CD4-positive, alpha-beta T cell (primary cell): ENCODE results near the gene AMZ1. TPM values are rescaled to one million over a fixed set of nuclear protein-coding genes. Genes with fewer than 3 reads are reported as not detected.

Experiments used
- ATAC-seq: fragments of 200-7000 bp; cut with Tn5 transposase; one replicate; pipeline ENCODE4 v1.10.0; 2022; ENCODE audit warnings: mild to moderate bottlenecking; ENCODE audit not compliant: poor library complexity
- CTCF ChIA-PET: fragments of 350-600 bp; sonication (Branson Sonifier 250); formaldehyde crosslinking; loops from one replicate; lab custom pipeline; 2021; ENCODE audit warnings: antibody characterized with exemption, inconsistent platforms; lab: Charles Lee
- POLR2A ChIA-PET: fragments of 350-600 bp; sonication (Branson Sonifier 250); formaldehyde crosslinking; loops from one replicate; lab custom pipeline; 2021; ENCODE audit warnings: antibody characterized with exemption, inconsistent platforms; lab: Charles Lee
- DNase-seq, 14 experiments: peaks; one replicate each; pipeline ENCODE4 v3.0.0-alpha.2; 2013 to 2020; ENCODE audit warnings: mixed read lengths in 2 of 14
- H3K27ac ChIP-seq, 2 donors: one replicate each; pipeline versions ENCODE4 v1.5.1 to v1.7.0; 2013; ENCODE audit warnings: low read length in 2 of 2, low read depth in 1 of 2, mild to moderate bottlenecking in 1 of 2
- H3K27me3 ChIP-seq, 2 experiments: 1 replicate in 1 of 2; 2 replicates in 1 of 2; pipeline versions ENCODE4 v1.6.1 to v1.7.0; 2013; ENCODE audit warnings: low read length in 2 of 2, control low read depth in 1 of 2, mild to moderate bottlenecking in 1 of 2, moderate library complexity in 1 of 2; ENCODE audit not compliant: insufficient read depth in 2 of 2, control insufficient read depth in 1 of 2
- H3K36me3 ChIP-seq: one replicate; pipeline ENCODE4 v1.6.1; 2013; ENCODE audit warnings: low read length, control low read depth; ENCODE audit not compliant: insufficient read depth
- H3K4me1 ChIP-seq: one replicate; pipeline ENCODE4 v1.6.1; 2013; ENCODE audit warnings: low read length, control low read depth; ENCODE audit not compliant: insufficient read depth
- H3K4me3 ChIP-seq: one replicate; pipeline ENCODE4 v1.5.1; 2013; ENCODE audit warnings: mild to moderate bottlenecking, low read length, moderate library complexity
- H3K9me3 ChIP-seq, 2 experiments: 1 replicate in 1 of 2; 2 replicates in 1 of 2; pipeline versions ENCODE4 v1.6.1 to v1.7.0; 2013; ENCODE audit warnings: low read length in 2 of 2, mild to moderate bottlenecking in 2 of 2, control low read depth in 1 of 2, moderate library complexity in 1 of 2; ENCODE audit not compliant: control insufficient read depth in 1 of 2, insufficient read depth in 1 of 2
- H3K27ac Mint-ChIP-seq: one replicate; pipeline ENCODE4 v1.8.0; 2020; ENCODE audit warnings: mixed read lengths
- H3K27me3 Mint-ChIP-seq: one replicate; pipeline ENCODE4 v1.8.0; 2021; ENCODE audit warnings: mixed read lengths
- H3K36me3 Mint-ChIP-seq: one replicate; pipeline ENCODE4 v1.8.0; 2021; ENCODE audit warnings: low read depth, mixed read lengths
- H3K4me1 Mint-ChIP-seq: one replicate; pipeline ENCODE4 v1.8.0; 2021; ENCODE audit warnings: low read depth, mixed read lengths
- H3K4me3 Mint-ChIP-seq: one replicate; pipeline ENCODE4 v1.8.0; 2020; ENCODE audit warnings: mild to moderate bottlenecking, mixed read lengths
- H3K9me3 Mint-ChIP-seq: one replicate; pipeline ENCODE4 v1.8.0; 2020; ENCODE audit warnings: mixed read lengths
- CTCF ChIP-seq: fragments of 200-600 bp; IDR thresholded peaks from one replicate; pipeline ENCODE4 v1.8.0; 2022; ENCODE audit warnings: antibody characterized with exemption, mild to moderate bottlenecking
- intact Hi-C, 2 experiments: fragments of 100-400 bp; cut with DNase I in 1 of 2; cut with micrococcal nuclease in 1 of 2; formaldehyde crosslinking; loops; one replicate each; pipeline versions ENCODE4 v1.15.1 to v1.9.0; 2023 to 2025; cut with DNase I, micrococcal nuclease
- total RNA-seq, 174 experiments: library from RNA in 2 of 174; stranded (reverse) in 2 of 174; gene quantifications; one replicate each; pipeline ENCODE4 v1.2.3 and lab custom pipeline; 2021 to 2026

The AMZ1 gene
- total RNA-seq, 2 experiments from 2014 or later = 0.25 to 0.36 TPM

GRCh38 chr7:2708041-2708440 lies 20.0 kb downstream of the AMZ1 start:
- Mint-ChIP-seq H3K36me3 (no peaks in the 10 kb centered on the region), H3K27me3 (no peaks in the 10 kb centered on the region), H3K4me3 (no peak overlapping the region), H3K27ac (no peak overlapping the region), H3K4me1 (peaks cover 21% of the 10 kb centered on the region), H3K9me3 (no peaks in the 10 kb centered on the region)
- Histone ChIP-seq H3K9me3 (no peaks in the 10 kb centered on the region), H3K27ac (no peak overlapping the region), H3K4me3 (no peak overlapping the region), H3K27me3 (no peaks in the 10 kb centered on the region), H3K4me1 (peaks cover 40% of the 10 kb centered on the region), H3K36me3 (no peaks in the 10 kb centered on the region)
- TF ChIP-seq CTCF = no peak
- intact Hi-C loops = no loop called here
- POLR2A ChIA-PET = interaction anchor here (0.6 kb wide), 1 partner anchor 135 kb away, joined by 5 read pairs; no protein-coding TSS in a partner anchor
- CTCF ChIA-PET = interaction anchor here (1.2 to 4.2 kb wide), 2 partner anchors 11 to 37 kb away, joined by 6 to 47 read pairs; no protein-coding TSS in a partner anchor
- ATAC-seq (no peak), DNase-seq (no peak)

GRCh38 chr7:2708547-2709310 lies 20.7 kb downstream of the AMZ1 start:
- no peaks in the 10 kb centered on the region for H3K27me3 Mint-ChIP-seq
- POLR2A ChIA-PET = interaction anchor here (0.6 to 3.7 kb wide), 3 partner anchors 10 to 384 kb away, joined by 3 to 29 read pairs (median 12); no protein-coding TSS in a partner anchor
- H3K36me3 ChIP-seq = no peaks in the 10 kb centered on the region
- no peak for ATAC-seq
- H3K9me3 ChIP-seq = no peaks in the 10 kb centered on the region
- no peak for DNase-seq
- no peak for TF ChIP-seq CTCF
- intact Hi-C loops = loop anchor here (1.0 kb wide), 3 partner anchors 37 to 257 kb away; no protein-coding TSS in a partner anchor
- CTCF ChIA-PET = interaction anchor here (0.7 to 4.2 kb wide), 12 partner anchors 10 to 257 kb away, joined by 3 to 47 read pairs (median 4); no protein-coding TSS in a partner anchor
- H3K4me1 ChIP-seq = peaks cover 45% of the 10 kb centered on the region
- no peak overlapping the region for H3K27ac ChIP-seq
- no peak overlapping the region for H3K4me3 Mint-ChIP-seq
- H3K4me3 ChIP-seq = no peak overlapping the region
- peaks cover 25% of the 10 kb centered on the region for H3K4me1 Mint-ChIP-seq
- no peaks in the 10 kb centered on the region for H3K36me3 Mint-ChIP-seq
- no peaks in the 10 kb centered on the region for H3K9me3 Mint-ChIP-seq
- H3K27me3 ChIP-seq = no peaks in the 10 kb centered on the region
- no peak overlapping the region for H3K27ac Mint-ChIP-seq

- H3K4me1 ChIP-seq = peaks cover 49% of the 10 kb centered on the region
- no peaks in the 10 kb centered on the region for H3K36me3 Mint-ChIP-seq
- peak overlapping the region; percentile 74 for H3K4me3 Mint-ChIP-seq
- ATAC-seq (peak; percentile 79), DNase-seq (peak; percentile 61 to 88 (median 77))
- peak; percentile 92 for TF ChIP-seq CTCF
- peak overlapping the region; percentile 48 for H3K4me3 ChIP-seq
- ChIA-PET POLR2A (interaction anchor here (0.6 to 3.7 kb wide), 7 partner anchors 9 to 383 kb away, joined by 3 to 29 read pairs (median 6); no protein-coding TSS in a partner anchor), CTCF (interaction anchor here (0.6 to 4.2 kb wide), 20 partner anchors 9 to 1407 kb away, joined by 3 to 47 read pairs (median 4); no protein-coding TSS in a partner anchor)
- intact Hi-C loops = loop anchor here (1.0 to 10.0 kb wide), 4 partner anchors 38 to 258 kb away; no protein-coding TSS in a partner anchor
- H3K9me3 ChIP-seq = no peaks in the 10 kb centered on the region
- no peaks in the 10 kb centered on the region for H3K9me3 Mint-ChIP-seq
- peak overlapping the region; percentile 82 for H3K27ac Mint-ChIP-seq
- H3K36me3 ChIP-seq = no peaks in the 10 kb centered on the region
- H3K27me3 ChIP-seq = no peaks in the 10 kb centered on the region
- peak overlapping the region in 1 of 2 donors; percentile 9 for H3K27ac ChIP-seq
- peaks cover 33% of the 10 kb centered on the region for H3K4me1 Mint-ChIP-seq
- no peaks in the 10 kb centered on the region for H3K27me3 Mint-ChIP-seq
Observed at GRCh38 chr7:2709553-2710285, 21.7 kb downstream of the AMZ1 start.
